K562 (cell line): ENCODE measurements around the gene POLR3E. TPM values are rescaled to one million over a fixed set of nuclear protein-coding genes. Genes with fewer than 3 reads are reported as not detected.

ENCODE experiments used
- ATAC-seq: fragments of 200-7000 bp; cut with Tn5 transposase; 3 replicates; pipeline ENCODE4 v1.9.1; 2020; ENCODE audit warnings: moderate library complexity
- BruUV-seq: library from RNA; stranded (reverse); fragments of 400-500 nt; replicated peaks from 2 replicates; lab custom pipeline; 2021; lab: Mats Ljungman, UMichigan
- CTCF ChIA-PET: fragments of 300-600 bp; formaldehyde crosslinking; extraction: SDS; loops from one replicate; lab custom pipeline; 2021; ENCODE audit warnings: low intra/inter-chr PET ratio; lab: Yijun Ruan, JAX
- POLR2A ChIA-PET: fragments of 300-600, 350-650 bp; sonication (Branson Sonifier 250); formaldehyde crosslinking; extraction: SDS; loops from one replicate; lab custom pipeline; 2021; ENCODE audit warnings: antibody characterized with exemption, inconsistent platforms; lab: Yijun Ruan, JAX
- DNase-seq, 4 experiments: peaks; one replicate each; pipeline versions ENCODE4 v3.0.0 to v3.0.0-alpha.2; 2011 to 2018; ENCODE audit warnings: low spot score in 3 of 4, mixed read lengths in 3 of 4; ENCODE audit errors: extremely low read depth in 1 of 4
- FAIRE-seq: peaks from 2 replicates; lab custom pipeline; 2011; peaks lifted over from hg19 to GRCh38; lab: Jason Lieb, UNC
- H2AFZ ChIP-seq: 2 replicates; pipeline ENCODE4 v1.6.0; 2011; ENCODE audit warnings: low read depth, low read length, control low read depth, inconsistent platforms
- H3K27ac ChIP-seq: fragments of 200-600 bp; 3 replicates; pipeline ENCODE4 v1.8.0; 2011; ENCODE audit warnings: low read depth, mild to moderate bottlenecking, control low read depth, inconsistent platforms, low read length, moderate library complexity, mixed read lengths; ENCODE audit errors: extremely low read depth
- H3K27me3 ChIP-seq, 2 experiments: fragments of 300-600 bp in 1 of 2; 2 replicates in 1 of 2; 3 replicates in 1 of 2; pipeline versions ENCODE4 v1.6.0 to v1.8.0; 2011; ENCODE audit warnings: inconsistent platforms in 2 of 2, low read length in 2 of 2, mild to moderate bottlenecking in 1 of 2, mixed read lengths in 1 of 2, moderate library complexity in 1 of 2; ENCODE audit not compliant: control insufficient read depth in 2 of 2, insufficient read depth in 2 of 2
- H3K36me3 ChIP-seq: fragments of 300-600 bp; 3 replicates; pipeline ENCODE4 v1.8.0; 2011; ENCODE audit warnings: mild to moderate bottlenecking, low read length, inconsistent platforms; ENCODE audit not compliant: control insufficient read depth, insufficient read depth
- H3K4me1 ChIP-seq, 2 experiments: fragments of 200-600 bp in 1 of 2; replicated peaks in 1 of 2; 2 replicates in 1 of 2; 3 replicates in 1 of 2; pipeline versions ENCODE4 v1.5.1 to v1.8.0; 2011; ENCODE audit warnings: inconsistent platforms in 2 of 2, low read length in 2 of 2, mild to moderate bottlenecking in 1 of 2, mixed read lengths in 1 of 2, moderate library complexity in 1 of 2; ENCODE audit not compliant: control insufficient read depth in 2 of 2, insufficient read depth in 2 of 2
- H3K4me2 ChIP-seq: 2 replicates; pipeline ENCODE4 v1.6.1; 2011; ENCODE audit warnings: low read length, control low read depth, inconsistent platforms, mixed read lengths; ENCODE audit not compliant: insufficient read depth
- H3K4me3 ChIP-seq: fragments of 200-600 bp; sonication (generic), shearing (Covaris generic); 2 replicates; pipeline ENCODE4 v1.5.1; 2016; ENCODE audit warnings: control low read depth, inconsistent platforms
- H3K79me2 ChIP-seq: fragments of 200-600 bp; 3 replicates; pipeline ENCODE4 v1.8.0; 2011; ENCODE audit warnings: low read length, inconsistent platforms; ENCODE audit not compliant: control insufficient read depth, insufficient read depth
- H3K9ac ChIP-seq, 2 experiments: 2 replicates each; pipeline versions ENCODE4 v1.6.0 to v1.6.1; 2011; ENCODE audit warnings: low read depth in 2 of 2, low read length in 2 of 2, control low read depth in 1 of 2, inconsistent platforms in 1 of 2, mild to moderate bottlenecking in 1 of 2, mixed read lengths in 1 of 2; ENCODE audit not compliant: insufficient read depth in 1 of 2
- H3K9me1 ChIP-seq: one replicate; pipeline ENCODE4 v1.6.0; 2011; ENCODE audit warnings: inconsistent platforms, mild to moderate bottlenecking, low read length, moderate library complexity; ENCODE audit not compliant: control insufficient read depth, insufficient read depth
- H3K9me3 ChIP-seq: replicated peaks from 2 replicates; pipeline ENCODE4 v1.5.1; 2011; ENCODE audit warnings: low read depth, low read length, inconsistent platforms; ENCODE audit not compliant: control insufficient read depth, insufficient read depth
- H4K20me1 ChIP-seq: replicated peaks from 2 replicates; pipeline ENCODE4 v1.6.1; 2011; ENCODE audit warnings: low read length, inconsistent platforms, mixed read lengths; ENCODE audit not compliant: control insufficient read depth, insufficient read depth
- ELF2 ChIP-seq: fragments of 250-450 bp; sonication (Bioruptor Pico); IDR thresholded peaks from 2 replicates; pipeline ENCODE4 v1.5.0; 2021; ENCODE audit warnings: mild to moderate bottlenecking
- IRF2 ChIP-seq: sonication (generic); formaldehyde crosslinking; IDR thresholded peaks from 2 replicates; pipeline ENCODE4 v1.8.1; 2022; ENCODE audit warnings: mild to moderate bottlenecking, missing genetic modification reagents
- MCM5 ChIP-seq: fragments of 450-650 bp; IDR thresholded peaks from 2 replicates; pipeline ENCODE4 v1.6.1; 2016; ENCODE audit warnings: low read depth
- NONO ChIP-seq, 2 experiments: fragments of 200-400 bp in 1 of 2; fragments of 450-650 bp in 1 of 2; formaldehyde crosslinking in 1 of 2; IDR thresholded peaks; 2 replicates each; pipeline ENCODE4 v1.6.1; 2017; ENCODE audit warnings: low read depth in 2 of 2, mild to moderate bottlenecking in 2 of 2, moderate library complexity in 2 of 2, low read length in 1 of 2
- POLR2G ChIP-seq: fragments of 200-400 bp; formaldehyde crosslinking; IDR thresholded peaks from 2 replicates; pipeline ENCODE4 v1.6.1; 2017; ENCODE audit warnings: low read depth, mild to moderate bottlenecking, antibody characterized with exemption, low read length, moderate library complexity
- ZNF3 ChIP-seq: fragments of 250-450 bp; sonication (Bioruptor Pico); IDR thresholded peaks from 2 replicates; pipeline ENCODE4 v1.5.0; 2021; ENCODE audit warnings: mild to moderate bottlenecking, moderate library complexity
- WGBS: fragments of 100-300 bp; shearing (Covaris generic); methylation state at CpG from one replicate; pipeline ENCODE4 v1.1.6; 2016; ENCODE audit warnings: low coverage, mixed read lengths; ENCODE audit not compliant: insufficient coverage; ENCODE audit errors: missing lambda C conversion rate; 5-methylcytosine and 5-hydroxymethylcytosine counted together
- in situ Hi-C: fragments of 300-500 bp; cut with MboI; formaldehyde crosslinking; loops from 4 replicates; pipeline ENCODE4 v1.15.0; 2018; ENCODE audit warnings: inconsistent platforms, mixed read lengths
- intact Hi-C: fragments of 100-400 bp; cut with micrococcal nuclease; formaldehyde crosslinking; loops from 2 replicates; pipeline ENCODE4 v1.14.2; 2022
- polyA plus RNA-seq, 8 experiments: library from polyadenylated mRNA; depleted of rRNA in 4 of 8; stranded (reverse) in 5 of 8; unstranded in 3 of 8; fragments of >200 nt; fragmentation: Nextera tagmentation in 2 of 8; fragmentation: Illumina TruSeq in 1 of 8; extraction: Ambion mirVana in 2 of 8; extraction: Trizol in 1 of 8; gene quantifications; 2 replicates each; pipeline versions ENCODE4 v1.2.1 to v1.2.3, GENCODE V29; 2011 to 2014; ENCODE audit warnings: inconsistent platforms in 1 of 8, missing spikeins in 1 of 8
- total RNA-seq, 7 experiments: library from RNA; depleted of rRNA in 6 of 7; stranded (reverse); fragments of >200 nt in 6 of 7; fragmentation: Illumina TruSeq in 2 of 7; extraction: Trizol in 2 of 7; gene quantifications; 2 replicates each; pipeline versions ENCODE4 v1.2.1 to v1.2.3, GENCODE V29; 2011 to 2021; ENCODE audit warnings: low replicate concordance in 1 of 7

The POLR3E gene
- total and polyA plus RNA-seq, 9 of the 15 experiments (the other 6 are each of a cell fraction or from before 2014, with no cell fraction given) = 17.7 to 151 (median 82.6) TPM

- no peaks in the 10 kb centered on the region for H3K9me1 ChIP-seq
- H3K4me1 ChIP-seq = peaks cover 0 to 4% of the 10 kb centered on the region in 2 experiments; a peak in 2 of 5 replicates
- ATAC-seq (no peak), FAIRE-seq (no peak), DNase-seq (peak in 1 of 4 experiments; percentile 17)
- in situ Hi-C loops (no loop called here), intact Hi-C loops (loop anchor here (10.0 kb wide), 1 partner anchor 1137 kb away; no protein-coding TSS in a partner anchor)
- H3K4me2 ChIP-seq = no peak overlapping the region
- no peak overlapping the region for H3K27ac ChIP-seq
- H2AFZ ChIP-seq = no peak overlapping the region
- no peaks in the 10 kb centered on the region for H3K9me3 ChIP-seq
- ChIA-PET CTCF (interaction anchor here (0.7 to 1.1 kb wide), 2 partner anchors 1164 to 1472 kb away, joined by 3 to 9 read pairs; partner anchors contain the start of gene LDAF1), POLR2A (interaction anchor here (0.7 to 1.6 kb wide), 2 partner anchors 9 to 15 kb away, joined by 3 read pairs; no protein-coding TSS in a partner anchor)
- no peaks in the 10 kb centered on the region for H3K27me3 ChIP-seq
- WGBS = 98% methylated on average over 10 of the region's 11 CpGs
- BruUV-seq = no TSS peak
- peaks cover 18% of the 10 kb centered on the region for H3K79me2 ChIP-seq
- H3K9ac ChIP-seq = no peak overlapping the region; a peak in 1 of 4 replicates
- H4K20me1 ChIP-seq = peaks cover 24% of the 10 kb centered on the region
- H3K36me3 ChIP-seq = peaks cover 97% of the 10 kb centered on the region
- no peak overlapping the region for H3K4me3 ChIP-seq
- TF ChIP-seq NONO (IDR thresholded peaks at IDR 0.05; ENCODE audit: low read depth in 2 of 2, low read length in 1 of 2) = no peak
- no peak for TF ChIP-seq ELF2
- TF ChIP-seq IRF2 (CRISPR knock-in tag) = 0 out of 2 replicates have a peak, but pooled peaks have one; percentile 70
- TF ChIP-seq MCM5 = no peak
- peak; percentile 27; the same call in 1 of the 2 replicates for TF ChIP-seq POLR2G
- TF ChIP-seq ZNF3 (CRISPR knock-in tag) = no peak
Measured at GRCh38 chr16:22322021-22322471, 24.8 kb downstream of the POLR3E start.
